ENCODE data around the gene TBX18.

GRCh38 chr6:84779380-84779779 is 15.0 kb upstream of the TBX18 start:
- TF ChIP-seq EZH2 (IDR thresholded peaks at IDR 0.05; ENCODE audit: low read length, missing control alignments) (no peak), CTCF (conservative IDR thresholded peaks at IDR 0.05 in 1 of 2, IDR thresholded peaks at IDR 0.05 in 1 of 2; ENCODE audit: low read depth in 1 of 2, low read length in 2 of 2) (peak in 1 of 2 donors; percentile 14)

Measured in fibroblast of lung (primary cell).